ENCODE results near the gene INPP5F.
A peak's percentile ranks its signal among the peaks of the same experiment; 100 is the strongest.
"Not testable (repeated sequence)": the region's sequence is repeated elsewhere in the genome, so short reads cannot be mapped to it uniquely, and the experiment has no call there.

Gene INPP5F

GRCh38 chr10:119706521-119707278 is 19.1 kb upstream of the INPP5F start:
- DNase-seq = no peak

GRCh38 chr10:119707331-119707730 is 18.5 kb upstream of the INPP5F start:
- DNase-seq = not testable (repeated sequence)

- DNase-seq = not testable (repeated sequence)
These were observed 14.9 kb upstream of the INPP5F start for GRCh38 chr10:119710935-119711334.

- no peak for DNase-seq
These were observed 11.9 kb upstream of the INPP5F start for GRCh38 chr10:119713744-119714483.

GRCh38 chr10:119714484-119714816 is 11.4 kb upstream of the INPP5F start:
- DNase-seq = no peak

- no peak for DNase-seq
These were observed 10.0 kb upstream of the INPP5F start for GRCh38 chr10:119715628-119716505.

GRCh38 chr10:119723161-119723560 is 2.7 kb upstream of the INPP5F start:
- no peak for DNase-seq

- DNase-seq = no peak
These were observed 2.2 kb upstream of the INPP5F start for GRCh38 chr10:119723624-119724023.

- DNase-seq = peak; percentile 40 to 66
These were observed 995 bp upstream of the INPP5F start for GRCh38 chr10:119724593-119725516.

- no peak for DNase-seq
These were observed 378 bp upstream of the INPP5F start for GRCh38 chr10:119725517-119725827.

- DNase-seq = no peak
These were observed 919 bp downstream of the INPP5F start for GRCh38 chr10:119726676-119727261.

GRCh38 chr10:119728172-119728800 is 2.4 kb downstream of the INPP5F start:
- DNase-seq = no peak

- DNase-seq = no peak
These were observed 8.8 kb downstream of the INPP5F start for GRCh38 chr10:119734396-119735332.

- DNase-seq = no peak
These were observed 9.6 kb downstream of the INPP5F start for GRCh38 chr10:119735451-119735850.

GRCh38 chr10:119736220-119736619 is 10.4 kb downstream of the INPP5F start:
- no peak for DNase-seq

GRCh38 chr10:119737039-119737663 is 11.3 kb downstream of the INPP5F start:
- no peak for DNase-seq

GRCh38 chr10:119737823-119738222 is 12.0 kb downstream of the INPP5F start:
- no peak for DNase-seq

- DNase-seq = no peak
These were observed 13.1 kb downstream of the INPP5F start for GRCh38 chr10:119738962-119739361.

- DNase-seq = no peak
These were observed 14.2 kb downstream of the INPP5F start for GRCh38 chr10:119740096-119740495.

All from SHP77 (cell line).